LNCAP (cell line): Measurements from ENCODE around the gene MRPS18A.

Experiments
- CTCF ChIP-seq: fragments of 450-650 bp; IDR thresholded peaks from 2 replicates; pipeline ENCODE4 v1.5.1; 2017; ENCODE audit warnings: mild to moderate bottlenecking

The MRPS18A gene

GRCh38 chr6:43699564-43700186 lies 12.1 kb upstream of the MRPS18A start:
- no peak for TF ChIP-seq CTCF

GRCh38 chr6:43698584-43699349 lies 11.2 kb upstream of the MRPS18A start:
- no peak for TF ChIP-seq CTCF

GRCh38 chr6:43697421-43697820 lies 9.8 kb upstream of the MRPS18A start:
- no peak for TF ChIP-seq CTCF

- TF ChIP-seq CTCF, result no peak
Observed at GRCh38 chr6:43695967-43696291, 8.3 kb upstream of the MRPS18A start.

- no peak for TF ChIP-seq CTCF
Observed at GRCh38 chr6:43695215-43695966, 7.8 kb upstream of the MRPS18A start.

- no peak for TF ChIP-seq CTCF
Observed at GRCh38 chr6:43689421-43689820, 1.8 kb upstream of the MRPS18A start.

- TF ChIP-seq CTCF, result no peak
Observed at GRCh38 chr6:43687079-43687436, 533 bp downstream of the MRPS18A start.
